ENCODE results near the gene ASIC1. TPM values are rescaled to one million over a fixed set of nuclear protein-coding genes. Genes with fewer than 3 reads are reported as not detected.

ASIC1 gene
- total and polyA plus RNA-seq, 2 of the 13 experiments (the other 11 are each of a cell fraction or from before 2014, with no cell fraction given): 0.44 to 1.5 TPM

DNA sequence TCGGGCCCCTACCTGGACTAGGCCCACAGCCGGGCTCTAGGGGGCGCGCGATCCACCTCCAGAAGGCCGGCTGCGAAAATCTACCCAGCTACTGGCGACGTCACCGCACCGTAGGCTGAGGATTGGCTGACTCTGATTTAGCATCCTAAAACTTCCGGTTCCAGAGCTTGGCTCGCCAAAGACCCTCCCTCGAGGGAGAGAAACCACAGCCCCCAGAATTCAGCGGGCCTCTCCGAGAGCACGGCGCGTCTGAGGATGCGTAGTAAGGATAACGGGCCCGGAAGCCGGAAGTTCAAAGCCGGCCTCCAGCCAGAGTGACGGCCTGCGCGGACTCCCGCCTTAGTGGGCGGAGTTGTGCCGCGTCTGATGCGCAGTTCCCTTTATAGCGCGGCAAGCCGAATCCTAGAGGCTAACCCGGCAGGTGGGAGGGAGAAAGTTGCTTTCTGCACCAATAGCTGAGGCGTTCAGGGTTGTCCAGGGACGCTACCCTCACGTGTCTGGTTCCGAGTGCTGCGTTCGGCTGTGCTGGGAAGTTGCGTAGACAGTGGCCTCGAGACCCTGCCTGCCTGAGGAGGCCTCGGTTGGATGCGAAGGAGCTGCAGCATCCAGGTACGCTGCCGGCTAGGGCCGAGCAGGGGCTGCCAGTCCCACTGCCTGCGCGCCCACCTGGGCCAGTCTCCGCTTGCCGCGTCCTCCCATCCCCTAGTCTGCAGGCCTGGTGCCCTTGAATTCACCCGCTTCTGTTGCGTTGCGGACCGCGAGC, 54.5 kb downstream of the ASIC1 start, which contains the start of gene COX14 (continued):
- TF ChIP-seq BCL6 (CRISPR knock-in tag; IDR thresholded peaks at IDR 0.05) (no peak), ZNF841 (CRISPR knock-in tag; IDR thresholded peaks at IDR 0.05; ENCODE audit: borderline replicate concordance) (no peak), ZC3H4 (CRISPR knock-in tag; IDR thresholded peaks at IDR 0.05; ENCODE audit: borderline replicate concordance) (no peak), CENPX (CRISPR knock-in tag; IDR thresholded peaks at IDR 0.05) (no peak), HMG20B (CRISPR knock-in tag; conservative IDR thresholded peaks at IDR 0.05) (no peak), RCOR2 (CRISPR knock-in tag; IDR thresholded peaks at IDR 0.05) (no peak), ZNF772 (CRISPR knock-in tag; IDR thresholded peaks at IDR 0.05) (peak; percentile 81), SETDB1 (CRISPR knock-in tag; IDR thresholded peaks at IDR 0.05; ENCODE audit: borderline replicate concordance) (no peak), EHMT2 (IDR thresholded peaks at IDR 0.05; ENCODE audit: borderline replicate concordance, low read depth, low read length) (no peak), ZNF430 (CRISPR knock-in tag; IDR thresholded peaks at IDR 0.05) (peak; percentile 65), ZSCAN12 (CRISPR knock-in tag; IDR thresholded peaks at IDR 0.05) (no peak), SOX6 (IDR thresholded peaks at IDR 0.05) (no peak), SOX6 (CRISPR knock-in tag; IDR thresholded peaks at IDR 0.05) (peak; percentile 68), ZNF333 (CRISPR knock-in tag; IDR thresholded peaks at IDR 0.05; ENCODE audit: borderline replicate concordance) (peak; percentile 53; the same call in 1 of the 2 replicates), ZNF839 (CRISPR knock-in tag; IDR thresholded peaks at IDR 0.05; ENCODE audit: borderline replicate concordance) (peak; percentile 98), ZNF549 (CRISPR knock-in tag; IDR thresholded peaks at IDR 0.05) (no peak), ZNF891 (CRISPR knock-in tag; IDR thresholded peaks at IDR 0.05) (0 out of 2 replicates have a peak, but pooled peaks have one; percentile 55)
- TF ChIP-seq, protein P1, sequence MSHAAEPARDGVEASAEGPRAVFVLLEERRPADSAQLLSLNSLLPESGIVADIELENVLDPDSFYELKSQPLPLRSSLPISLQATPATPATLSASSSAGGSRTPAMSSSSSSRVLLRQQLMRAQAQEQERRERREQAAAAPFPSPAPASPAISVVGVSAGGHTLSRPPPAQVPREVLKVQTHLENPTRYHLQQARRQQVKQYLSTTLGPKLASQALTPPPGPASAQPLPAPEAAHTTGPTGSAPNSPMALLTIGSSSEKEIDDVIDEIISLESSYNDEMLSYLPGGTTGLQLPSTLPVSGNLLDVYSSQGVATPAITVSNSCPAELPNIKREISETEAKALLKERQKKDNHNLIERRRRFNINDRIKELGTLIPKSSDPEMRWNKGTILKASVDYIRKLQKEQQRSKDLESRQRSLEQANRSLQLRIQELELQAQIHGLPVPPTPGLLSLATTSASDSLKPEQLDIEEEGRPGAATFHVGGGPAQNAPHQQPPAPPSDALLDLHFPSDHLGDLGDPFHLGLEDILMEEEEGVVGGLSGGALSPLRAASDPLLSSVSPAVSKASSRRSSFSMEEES (CRISPR knock-in tag; IDR thresholded peaks at IDR 0.05): no peak
- TF ChIP-seq, protein P2, sequence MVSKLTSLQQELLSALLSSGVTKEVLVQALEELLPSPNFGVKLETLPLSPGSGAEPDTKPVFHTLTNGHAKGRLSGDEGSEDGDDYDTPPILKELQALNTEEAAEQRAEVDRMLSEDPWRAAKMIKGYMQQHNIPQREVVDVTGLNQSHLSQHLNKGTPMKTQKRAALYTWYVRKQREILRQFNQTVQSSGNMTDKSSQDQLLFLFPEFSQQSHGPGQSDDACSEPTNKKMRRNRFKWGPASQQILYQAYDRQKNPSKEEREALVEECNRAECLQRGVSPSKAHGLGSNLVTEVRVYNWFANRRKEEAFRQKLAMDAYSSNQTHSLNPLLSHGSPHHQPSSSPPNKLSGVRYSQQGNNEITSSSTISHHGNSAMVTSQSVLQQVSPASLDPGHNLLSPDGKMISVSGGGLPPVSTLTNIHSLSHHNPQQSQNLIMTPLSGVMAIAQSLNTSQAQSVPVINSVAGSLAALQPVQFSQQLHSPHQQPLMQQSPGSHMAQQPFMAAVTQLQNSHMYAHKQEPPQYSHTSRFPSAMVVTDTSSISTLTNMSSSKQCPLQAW (CRISPR knock-in tag; IDR thresholded peaks at IDR 0.05): peak; percentile 79
- TF ChIP-seq, protein P3, sequence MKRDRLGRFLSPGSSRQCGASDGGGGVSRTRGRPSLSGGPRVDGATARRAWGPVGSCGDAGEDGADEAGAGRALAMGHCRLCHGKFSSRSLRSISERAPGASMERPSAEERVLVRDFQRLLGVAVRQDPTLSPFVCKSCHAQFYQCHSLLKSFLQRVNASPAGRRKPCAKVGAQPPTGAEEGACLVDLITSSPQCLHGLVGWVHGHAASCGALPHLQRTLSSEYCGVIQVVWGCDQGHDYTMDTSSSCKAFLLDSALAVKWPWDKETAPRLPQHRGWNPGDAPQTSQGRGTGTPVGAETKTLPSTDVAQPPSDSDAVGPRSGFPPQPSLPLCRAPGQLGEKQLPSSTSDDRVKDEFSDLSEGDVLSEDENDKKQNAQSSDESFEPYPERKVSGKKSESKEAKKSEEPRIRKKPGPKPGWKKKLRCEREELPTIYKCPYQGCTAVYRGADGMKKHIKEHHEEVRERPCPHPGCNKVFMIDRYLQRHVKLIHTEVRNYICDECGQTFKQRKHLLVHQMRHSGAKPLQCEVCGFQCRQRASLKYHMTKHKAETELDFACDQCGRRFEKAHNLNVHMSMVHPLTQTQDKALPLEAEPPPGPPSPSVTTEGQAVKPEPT (CRISPR knock-in tag; IDR thresholded peaks at IDR 0.05; ENCODE audit: low read depth): peak; percentile 83; the same call in 1 of the 2 replicates
- TF ChIP-seq, protein P4, sequence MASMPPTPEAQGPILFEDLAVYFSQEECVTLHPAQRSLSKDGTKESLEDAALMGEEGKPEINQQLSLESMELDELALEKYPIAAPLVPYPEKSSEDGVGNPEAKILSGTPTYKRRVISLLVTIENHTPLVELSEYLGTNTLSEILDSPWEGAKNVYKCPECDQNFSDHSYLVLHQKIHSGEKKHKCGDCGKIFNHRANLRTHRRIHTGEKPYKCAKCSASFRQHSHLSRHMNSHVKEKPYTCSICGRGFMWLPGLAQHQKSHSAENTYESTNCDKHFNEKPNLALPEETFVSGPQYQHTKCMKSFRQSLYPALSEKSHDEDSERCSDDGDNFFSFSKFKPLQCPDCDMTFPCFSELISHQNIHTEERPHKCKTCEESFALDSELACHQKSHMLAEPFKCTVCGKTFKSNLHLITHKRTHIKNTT (CRISPR knock-in tag; IDR thresholded peaks at IDR 0.05): no peak
- TF ChIP-seq, protein P5, sequence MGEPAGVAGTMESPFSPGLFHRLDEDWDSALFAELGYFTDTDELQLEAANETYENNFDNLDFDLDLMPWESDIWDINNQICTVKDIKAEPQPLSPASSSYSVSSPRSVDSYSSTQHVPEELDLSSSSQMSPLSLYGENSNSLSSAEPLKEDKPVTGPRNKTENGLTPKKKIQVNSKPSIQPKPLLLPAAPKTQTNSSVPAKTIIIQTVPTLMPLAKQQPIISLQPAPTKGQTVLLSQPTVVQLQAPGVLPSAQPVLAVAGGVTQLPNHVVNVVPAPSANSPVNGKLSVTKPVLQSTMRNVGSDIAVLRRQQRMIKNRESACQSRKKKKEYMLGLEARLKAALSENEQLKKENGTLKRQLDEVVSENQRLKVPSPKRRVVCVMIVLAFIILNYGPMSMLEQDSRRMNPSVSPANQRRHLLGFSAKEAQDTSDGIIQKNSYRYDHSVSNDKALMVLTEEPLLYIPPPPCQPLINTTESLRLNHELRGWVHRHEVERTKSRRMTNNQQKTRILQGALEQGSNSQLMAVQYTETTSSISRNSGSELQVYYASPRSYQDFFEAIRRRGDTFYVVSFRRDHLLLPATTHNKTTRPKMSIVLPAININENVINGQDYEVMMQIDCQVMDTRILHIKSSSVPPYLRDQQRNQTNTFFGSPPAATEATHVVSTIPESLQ (CRISPR knock-in tag; conservative IDR thresholded peaks at IDR 0.05): no peak

All from HepG2 (cell line).